ENCODE data around the gene MMP23B.
A peak's percentile ranks its signal among the peaks of the same experiment; 100 is the strongest.

MMP23B gene

DNA sequence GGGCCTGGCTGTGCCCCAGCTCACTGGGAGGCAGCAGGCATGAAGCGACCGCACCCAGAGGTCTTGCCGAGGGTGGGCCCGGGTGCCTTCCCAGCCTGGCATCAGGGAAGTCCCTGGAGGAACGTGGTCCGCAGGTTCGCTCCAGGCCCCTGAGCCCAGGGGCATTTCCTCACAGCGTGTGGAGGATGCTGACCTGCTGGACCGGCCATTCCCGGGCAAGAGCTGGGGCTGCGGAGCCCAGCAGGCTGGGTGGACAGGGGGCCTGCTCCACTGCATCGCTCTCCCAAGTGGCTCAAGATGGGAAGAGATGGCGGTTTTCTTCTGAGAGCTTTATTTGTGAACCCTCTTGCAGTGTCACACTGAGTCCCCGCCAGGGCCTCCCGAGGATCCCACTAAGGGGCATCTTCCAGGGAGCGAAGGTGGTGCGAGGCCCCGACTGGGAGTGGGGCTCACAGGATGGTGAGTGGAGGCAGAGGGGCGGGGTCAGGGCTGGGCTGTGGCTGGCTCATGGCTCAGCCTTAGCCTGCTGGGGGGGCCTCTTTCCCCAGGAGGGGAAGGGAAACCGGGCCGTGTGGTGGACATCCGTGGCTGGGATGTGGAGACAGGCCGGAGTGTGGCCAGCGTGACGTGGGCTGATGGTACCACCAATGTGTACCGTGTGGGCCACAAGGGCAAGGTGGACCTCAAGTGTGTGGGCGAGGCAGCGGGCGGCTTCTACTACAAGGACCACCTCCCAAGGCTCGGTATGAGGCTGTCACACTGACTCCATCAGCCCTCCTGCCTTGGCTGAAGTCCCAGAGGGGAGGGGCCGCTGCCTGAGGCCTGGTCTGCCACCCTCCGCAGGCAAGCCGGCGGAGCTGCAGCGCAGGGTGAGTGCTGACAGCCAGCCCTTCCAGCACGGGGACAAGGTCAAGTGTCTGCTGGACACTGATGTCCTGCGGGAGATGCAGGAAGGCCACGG, 7.2 kb upstream of the MMP23B start:
- Histone ChIP-seq H3K4me2 (no peak overlapping the region), H4K20me1 (peaks cover 51% of the 10 kb centered on the region), H3K4me1 (peaks cover 20% of the 10 kb centered on the region), H3K36me3 (peaks cover 11% of the 10 kb centered on the region; the same call in 1 of the 2 replicates), H3K27me3 (no peaks in the 10 kb centered on the region), H3K4me3 (no peak overlapping the region), H3K9ac (no peak overlapping the region), H3K27ac (no peak overlapping the region), H3K9me3 (no peaks in the 10 kb centered on the region)
- TF ChIP-seq Cebpa-rat (IDR thresholded peaks at IDR 0.05), result no peak

- peaks cover 17% of the 10 kb centered on the region for H3K4me1 ChIP-seq
- no peak overlapping the region for H3K27ac ChIP-seq
- TF ChIP-seq Cebpa-rat (IDR thresholded peaks at IDR 0.05), result no peak
- H4K20me1 ChIP-seq, result peaks cover 44% of the 10 kb centered on the region
- H3K27me3 ChIP-seq, result no peaks in the 10 kb centered on the region; the same call in 1 of the 2 replicates
- peaks cover 11% of the 10 kb centered on the region; the same call in 1 of the 2 replicates for H3K36me3 ChIP-seq
- H3K4me3 ChIP-seq, result no peak overlapping the region
- no peaks in the 10 kb centered on the region for H3K9me3 ChIP-seq
- H3K4me2 ChIP-seq, result no peak overlapping the region
- H3K9ac ChIP-seq, result no peak overlapping the region
Observed at GRCh38 chr1:1625404-1625775, 6.6 kb upstream of the MMP23B start.

- no peak overlapping the region for H3K27ac ChIP-seq
- TF ChIP-seq Cebpa-rat (IDR thresholded peaks at IDR 0.05), result no peak
- H4K20me1 ChIP-seq, result peaks cover 40% of the 10 kb centered on the region
- H3K9ac ChIP-seq, result no peak overlapping the region
- H3K4me3 ChIP-seq, result no peak overlapping the region
- peaks cover 11% of the 10 kb centered on the region; the same call in 1 of the 2 replicates for H3K36me3 ChIP-seq
- H3K27me3 ChIP-seq, result peaks cover 4% of the 10 kb centered on the region; the same call in 1 of the 2 replicates
- H3K9me3 ChIP-seq, result no peaks in the 10 kb centered on the region
- H3K4me1 ChIP-seq, result peaks cover 22% of the 10 kb centered on the region
- H3K4me2 ChIP-seq, result no peak overlapping the region
Observed at GRCh38 chr1:1625824-1626206, 6.2 kb upstream of the MMP23B start.

GRCh38 chr1:1626207-1627141, 5.5 kb upstream of the MMP23B start:
- peaks cover 11% of the 10 kb centered on the region; the same call in 1 of the 2 replicates for H3K36me3 ChIP-seq
- H3K27ac ChIP-seq, result no peak overlapping the region
- H3K27me3 ChIP-seq, result peaks cover 11% of the 10 kb centered on the region
- H3K9me3 ChIP-seq, result no peaks in the 10 kb centered on the region
- no peak overlapping the region for H3K9ac ChIP-seq
- H3K4me2 ChIP-seq, result no peak overlapping the region
- no peak for TF ChIP-seq Cebpa-rat (IDR thresholded peaks at IDR 0.05)
- H3K4me3 ChIP-seq, result no peak overlapping the region
- peaks cover 33% of the 10 kb centered on the region for H4K20me1 ChIP-seq
- H3K4me1 ChIP-seq, result peaks cover 28% of the 10 kb centered on the region

DNA sequence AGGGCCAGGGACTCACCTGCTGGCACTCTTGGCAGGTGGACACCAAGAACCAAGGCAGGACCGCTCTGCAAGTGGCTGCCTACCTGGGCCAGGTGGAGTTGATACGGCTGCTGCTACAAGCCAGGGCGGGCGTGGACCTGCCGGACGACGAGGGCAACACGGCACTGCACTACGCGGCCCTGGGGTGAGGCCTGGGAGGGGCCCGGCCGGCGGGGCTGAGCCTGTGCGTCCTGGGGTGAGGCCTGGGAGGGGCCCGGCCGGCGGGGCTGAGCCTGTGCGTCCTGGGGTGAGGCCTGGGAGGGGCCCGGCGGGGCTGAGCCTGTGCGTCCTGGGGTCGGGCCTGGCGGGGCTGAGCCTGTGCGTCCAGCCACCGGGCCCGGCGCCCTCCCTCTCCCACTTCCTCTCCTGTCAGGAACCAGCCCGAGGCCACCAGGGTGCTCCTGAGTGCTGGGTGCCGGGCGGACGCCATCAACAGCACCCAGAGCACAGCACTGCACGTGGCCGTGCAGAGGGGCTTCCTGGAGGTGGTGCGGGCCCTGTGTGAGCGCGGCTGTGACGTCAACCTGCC, 4.6 kb upstream of the MMP23B start:
- H3K27ac ChIP-seq, result no peak overlapping the region
- H3K9ac ChIP-seq, result no peak overlapping the region
- peaks cover 37% of the 10 kb centered on the region for H3K4me1 ChIP-seq
- peaks cover 32% of the 10 kb centered on the region for H4K20me1 ChIP-seq
- no peak overlapping the region for H3K4me2 ChIP-seq
- no peaks in the 10 kb centered on the region for H3K9me3 ChIP-seq
- peaks cover 19% of the 10 kb centered on the region for H3K27me3 ChIP-seq
- H3K36me3 ChIP-seq, result peaks cover 11% of the 10 kb centered on the region; the same call in 1 of the 2 replicates
- no peak overlapping the region for H3K4me3 ChIP-seq
- no peak for TF ChIP-seq Cebpa-rat (IDR thresholded peaks at IDR 0.05)

DNA sequence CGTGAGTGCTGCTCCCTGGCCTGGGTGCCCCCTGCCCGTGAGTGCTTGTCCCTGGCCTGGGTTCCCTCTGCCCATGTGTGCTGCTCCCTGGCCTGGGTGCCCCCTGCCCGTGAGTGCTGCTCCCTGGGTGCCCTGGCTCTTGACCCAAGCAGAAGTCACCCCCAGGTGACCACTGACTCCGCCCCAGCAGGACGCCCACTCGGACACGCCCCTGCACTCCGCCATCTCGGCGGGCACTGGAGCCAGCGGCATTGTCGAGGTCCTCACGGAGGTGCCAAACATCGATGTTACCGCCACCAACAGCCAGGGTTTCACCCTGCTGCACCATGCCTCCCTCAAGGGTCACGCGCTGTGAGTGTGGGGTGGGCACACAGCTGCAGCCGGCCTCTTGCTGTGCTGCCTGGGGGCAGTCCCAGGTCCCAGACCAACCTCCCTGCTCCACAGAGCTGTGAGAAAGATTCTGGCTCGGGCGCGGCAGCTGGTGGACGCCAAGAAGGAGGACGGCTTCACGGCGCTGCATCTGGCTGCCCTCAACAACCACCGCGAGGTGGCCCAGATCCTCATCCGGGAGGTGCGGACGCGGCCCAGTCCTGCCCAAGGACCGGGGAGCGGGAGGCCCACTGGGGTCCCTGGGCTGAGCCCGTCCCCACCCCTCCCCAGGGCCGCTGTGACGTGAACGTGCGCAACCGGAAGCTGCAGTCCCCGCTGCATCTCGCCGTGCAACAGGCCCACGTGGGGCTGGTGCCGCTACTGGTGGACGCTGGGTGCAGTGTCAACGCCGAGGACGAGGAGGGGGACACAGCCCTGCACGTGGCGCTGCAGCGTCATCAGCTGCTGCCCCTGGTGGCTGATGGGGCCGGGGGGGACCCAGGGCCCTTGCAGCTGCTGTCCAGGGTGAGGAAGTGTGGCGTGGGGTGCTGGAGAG, 3.9 kb upstream of the MMP23B start:
- Histone ChIP-seq H3K9me3 (no peaks in the 10 kb centered on the region), H3K27me3 (peaks cover 20% of the 10 kb centered on the region), H3K9ac (peak overlapping the region; percentile 84; the same call in 1 of the 2 replicates), H3K4me2 (peak overlapping the region; percentile 98), H4K20me1 (peaks cover 24% of the 10 kb centered on the region), H3K4me3 (peak overlapping the region; percentile 76), H3K27ac (peak overlapping the region; percentile 93; the same call in 1 of the 2 replicates), H3K4me1 (peaks cover 37% of the 10 kb centered on the region), H3K36me3 (peaks cover 11% of the 10 kb centered on the region; the same call in 1 of the 2 replicates)
- TF ChIP-seq Cebpa-rat (IDR thresholded peaks at IDR 0.05), result no peak

DNA sequence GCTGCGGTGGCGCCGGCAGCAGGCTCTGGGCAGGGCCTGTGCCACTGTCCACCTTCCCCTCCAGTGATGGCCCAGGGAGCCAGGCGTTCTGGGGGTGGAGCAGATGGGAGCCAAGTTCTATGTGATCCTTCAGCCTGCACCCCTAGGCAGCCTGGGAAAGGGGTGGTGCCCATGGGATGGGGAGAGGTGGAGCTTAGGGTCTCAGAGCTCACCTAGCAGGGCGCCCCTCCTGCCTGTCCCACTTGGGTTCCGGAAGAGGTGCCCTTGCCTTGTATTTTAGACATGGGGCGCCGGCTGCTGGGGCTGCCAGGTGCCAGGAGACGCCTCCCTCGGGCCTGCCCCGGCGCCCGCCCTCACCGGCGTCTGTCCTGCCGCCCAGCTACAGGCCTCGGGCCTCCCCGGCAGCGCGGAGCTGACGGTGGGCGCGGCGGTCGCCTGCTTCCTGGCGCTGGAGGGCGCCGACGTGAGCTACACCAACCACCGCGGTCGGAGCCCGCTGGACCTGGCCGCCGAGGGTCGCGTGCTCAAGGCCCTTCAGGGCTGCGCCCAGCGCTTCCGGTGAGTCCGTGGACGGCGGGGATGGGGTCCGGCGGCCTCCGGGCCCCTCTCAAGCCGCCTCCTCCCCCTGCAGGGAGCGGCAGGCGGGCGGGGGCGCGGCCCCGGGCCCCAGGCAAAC, 3.1 kb upstream of the MMP23B start:
- TF ChIP-seq Cebpa-rat (IDR thresholded peaks at IDR 0.05), result no peak
- Histone ChIP-seq H3K4me3 (peak overlapping the region; percentile 76), H4K20me1 (peaks cover 17% of the 10 kb centered on the region), H3K9ac (peak overlapping the region; percentile 84), H3K27me3 (peaks cover 20% of the 10 kb centered on the region), H3K27ac (peak overlapping the region; percentile 93), H3K4me1 (peaks cover 37% of the 10 kb centered on the region), H3K9me3 (no peaks in the 10 kb centered on the region), H3K36me3 (peaks cover 9% of the 10 kb centered on the region; the same call in 1 of the 2 replicates), H3K4me2 (peak overlapping the region; percentile 98)

All from BLaER1 (cell line).